HPDE6-E6E7 (cell line): Measurements from ENCODE around the gene ATP5F1D.
A peak's percentile ranks its signal among the peaks of the same experiment; 100 is the strongest.

Experiments used
- DNase-seq: peaks from one replicate; pipeline ENCODE4 v3.0.0; 2011; ENCODE audit warnings: missing footprints; ENCODE audit errors: extremely low spot score

Gene ATP5F1D

GRCh38 chr19:1258163-1258492, 16.6 kb downstream of the ATP5F1D start:
- DNase-seq = no peak

GRCh38 chr19:1258707-1259205, 17.2 kb downstream of the ATP5F1D start:
- no peak for DNase-seq

- no peak for DNase-seq
Observed at GRCh38 chr19:1259206-1259875, 17.8 kb downstream of the ATP5F1D start.

- DNase-seq = no peak
Observed at GRCh38 chr19:1259876-1260748, 18.6 kb downstream of the ATP5F1D start.

- peak; percentile 86 for DNase-seq
Observed at GRCh38 chr19:1260749-1261537, 19.4 kb downstream of the ATP5F1D start.

GRCh38 chr19:1261538-1261797, 19.9 kb downstream of the ATP5F1D start:
- no peak for DNase-seq

GRCh38 chr19:1261798-1262622, 20.5 kb downstream of the ATP5F1D start:
- no peak for DNase-seq

GRCh38 chr19:1262623-1263123, 21.1 kb downstream of the ATP5F1D start:
- no peak for DNase-seq

- DNase-seq = no peak
Observed at GRCh38 chr19:1263188-1263587, 21.6 kb downstream of the ATP5F1D start.

GRCh38 chr19:1264801-1265614, 23.5 kb downstream of the ATP5F1D start:
- DNase-seq = no peak

- no peak for DNase-seq
Observed at GRCh38 chr19:1265615-1266128, 24.1 kb downstream of the ATP5F1D start.

GRCh38 chr19:1266129-1266915, 24.8 kb downstream of the ATP5F1D start:
- no peak for DNase-seq

GRCh38 chr19:1266916-1267476, 25.4 kb downstream of the ATP5F1D start:
- no peak for DNase-seq

- DNase-seq = no peak
Observed at GRCh38 chr19:1267477-1268225, 26.1 kb downstream of the ATP5F1D start.

- no peak for DNase-seq
Observed at GRCh38 chr19:1268226-1269064, 26.9 kb downstream of the ATP5F1D start.

GRCh38 chr19:1269065-1269477, 27.5 kb downstream of the ATP5F1D start, which contains the start of gene CIRBP:
CIRBP (plus strand) TSS chr19:1269332; CDS start chr19:1270934, 1,602 bp downstream.
- peak; percentile 93 for DNase-seq

GRCh38 chr19:1269478-1270212, 28.1 kb downstream of the ATP5F1D start:
- no peak for DNase-seq
